GM12878 (cell line): ENCODE data around the gene ARMC9. TPM values are rescaled to one million over a fixed set of nuclear protein-coding genes. Genes with fewer than 3 reads are reported as not detected.

ENCODE experiments used
- ATAC-seq: fragments of 200-7000 bp; cut with Tn5 transposase; 3 replicates; pipeline ENCODE4 v1.9.1; 2020; ENCODE audit warnings: mild to moderate bottlenecking, moderate library complexity
- BruUV-seq: library from RNA; stranded (reverse); fragments of 400-500 nt; replicated peaks from 2 replicates; lab custom pipeline; 2021; lab: Mats Ljungman, UMichigan
- CTCF ChIA-PET: fragments of 300-600 bp; sonication (Branson Sonifier 250); formaldehyde crosslinking; extraction: SDS; loops from one replicate; lab custom pipeline; 2021; ENCODE audit warnings: inconsistent platforms; lab: Yijun Ruan, JAX
- POLR2A ChIA-PET: fragments of 350-600 bp; formaldehyde crosslinking; extraction: SDS; loops from one replicate; lab custom pipeline; 2021; ENCODE audit warnings: inconsistent platforms; lab: Charles Lee
- RAD21 ChIA-PET: fragments of 300-600 bp; sonication (Branson Sonifier 250); formaldehyde crosslinking; loops from one replicate; lab custom pipeline; 2023; ENCODE audit warnings: antibody characterized with exemption; ENCODE audit not compliant: unreplicated experiment; lab: Charles Lee
- SMC1A ChIA-PET: fragments of 300-600 bp; sonication (Branson Sonifier 250); formaldehyde crosslinking; loops from one replicate; lab custom pipeline; 2023; ENCODE audit not compliant: unreplicated experiment, uncharacterized antibody; lab: Charles Lee
- DNase-seq: peaks from one replicate; pipeline ENCODE4 v3.0.0-alpha.2; 2011; ENCODE audit warnings: low read depth, low spot score
- FAIRE-seq: peaks from 3 replicates; lab custom pipeline; 2011; peaks lifted over from hg19 to GRCh38; lab: Jason Lieb, UNC
- H2AFZ ChIP-seq: 2 replicates; pipeline ENCODE4 v1.6.0; 2011; ENCODE audit warnings: low read depth, low read length, control low read depth; ENCODE audit not compliant: control insufficient read depth
- H3K27ac ChIP-seq: 2 replicates; pipeline ENCODE4 v1.5.1; 2011; ENCODE audit warnings: control low read depth; ENCODE audit not compliant: control insufficient read depth, insufficient read depth
- H3K27me3 ChIP-seq, 2 experiments: replicated peaks in 1 of 2; 2 replicates each; pipeline versions ENCODE4 v1.6.0 to v1.6.1; 2011; ENCODE audit warnings: low read length in 1 of 2; ENCODE audit not compliant: control insufficient read depth in 2 of 2, insufficient read depth in 2 of 2
- H3K36me3 ChIP-seq, 2 experiments: 2 replicates each; pipeline ENCODE4 v1.5.1; 2011; ENCODE audit warnings: low read length in 1 of 2; ENCODE audit not compliant: control insufficient read depth in 2 of 2, insufficient read depth in 2 of 2
- H3K4me1 ChIP-seq: 2 replicates; pipeline ENCODE4 v1.6.1; 2011; ENCODE audit warnings: mild to moderate bottlenecking, low read length, moderate library complexity, mixed read lengths; ENCODE audit not compliant: control insufficient read depth, insufficient read depth
- H3K4me2 ChIP-seq: 2 replicates; pipeline ENCODE4 v1.6.0; 2011; ENCODE audit warnings: control low read depth; ENCODE audit not compliant: control insufficient read depth, insufficient read depth
- H3K4me3 ChIP-seq: fragments of 200-600 bp; sonication (generic); 2 replicates; pipeline ENCODE4 v1.5.1; 2016
- H3K79me2 ChIP-seq: 2 replicates; pipeline ENCODE4 v1.6.0; 2011; ENCODE audit warnings: low read length; ENCODE audit not compliant: control insufficient read depth, insufficient read depth
- H3K9ac ChIP-seq: 2 replicates; pipeline ENCODE4 v1.8.0; 2011; ENCODE audit warnings: low read length, control low read depth, mixed read lengths; ENCODE audit not compliant: control insufficient read depth, insufficient read depth
- H3K9me3 ChIP-seq: replicated peaks from 3 replicates; pipeline ENCODE4 v1.5.1; 2011; ENCODE audit warnings: mild to moderate bottlenecking, low read length; ENCODE audit not compliant: control insufficient read depth, insufficient read depth
- H4K20me1 ChIP-seq: 2 replicates; pipeline ENCODE4 v1.6.0; 2011; ENCODE audit not compliant: control insufficient read depth, insufficient read depth
- E2F8 ChIP-seq: fragments of 450-650 bp; IDR thresholded peaks from 2 replicates; pipeline ENCODE4 v1.6.1; 2018; ENCODE audit warnings: mild to moderate bottlenecking, low read depth, moderate library complexity; ENCODE audit not compliant: partially characterized antibody
- EZH2 ChIP-seq: IDR thresholded peaks from 2 replicates; pipeline ENCODE4 v1.6.1; 2012; ENCODE audit warnings: low read depth, mild to moderate bottlenecking, control low read depth, inconsistent platforms, low read length, borderline replicate concordance; ENCODE audit not compliant: control insufficient read depth
- HDAC2 ChIP-seq: fragments of 200-600 bp; sonication (generic); IDR thresholded peaks from 2 replicates; pipeline ENCODE4 v1.6.1; 2017
- KLF5 ChIP-seq: fragments of 450-650 bp; IDR thresholded peaks from 2 replicates; pipeline ENCODE4 v1.6.1; 2014; ENCODE audit warnings: mild to moderate bottlenecking; ENCODE audit not compliant: partially characterized antibody
- MEF2B ChIP-seq: fragments of 450-650 bp; IDR thresholded peaks from 2 replicates; pipeline ENCODE4 v1.6.1; 2018; ENCODE audit warnings: mild to moderate bottlenecking, moderate library complexity; ENCODE audit not compliant: partially characterized antibody, poor library complexity, severe bottlenecking
- MXI1 ChIP-seq: fragments of 150-350 bp; IDR thresholded peaks from 2 replicates; pipeline ENCODE4 v1.6.1; 2011; ENCODE audit warnings: low read depth, mild to moderate bottlenecking, inconsistent platforms, low read length, improper control_type of control experiment
- WGBS: methylation state at CpG from one replicate; pipeline ENCODE4 v1.1.6; 2016; ENCODE audit warnings: low lambda C conversion rate; ENCODE audit not compliant: insufficient replicate concordance, insufficient coverage; ENCODE audit errors: missing lambda C conversion rate; 5-methylcytosine and 5-hydroxymethylcytosine counted together
- in situ Hi-C: fragments of 300-500 bp; cut with MboI; formaldehyde crosslinking; loops from 9 replicates; pipeline ENCODE4 v1.14.3; 2018; ENCODE audit warnings: mixed read lengths
- intact Hi-C: fragments of 100-400 bp; cut with micrococcal nuclease; formaldehyde crosslinking; loops from one replicate; pipeline ENCODE4 v1.14.2; 2022; ENCODE audit not compliant: unreplicated experiment
- polyA plus RNA-seq, 11 experiments: library from polyadenylated mRNA; depleted of rRNA in 4 of 11; unstranded in 6 of 11; stranded (reverse) in 5 of 11; fragments of >200 nt; fragmentation: Nextera tagmentation in 4 of 11; fragmentation: Illumina TruSeq in 1 of 11; extraction: Ambion mirVana in 4 of 11; extraction: Trizol in 1 of 11; gene quantifications; 1 replicate in 1 of 11; 2 replicates in 10 of 11; pipeline versions ENCODE4 v1.2.1 to v1.2.3, GENCODE V29; 2011 to 2016; ENCODE audit warnings: inconsistent platforms in 2 of 11, missing spikeins in 2 of 11, low read depth in 1 of 11
- total RNA-seq, 4 experiments: library from RNA; depleted of rRNA in 3 of 4; stranded (reverse); fragments of >200 nt in 3 of 4; fragmentation: Illumina TruSeq in 1 of 4; extraction: Trizol in 1 of 4; gene quantifications; 2 replicates each; pipeline versions ENCODE4 v1.2.1 to v1.2.3, GENCODE V29; 2013 to 2021

Gene ARMC9
- total and polyA plus RNA-seq, 10 of the 15 experiments (the other 5 are each of a cell fraction or from before 2014, with no cell fraction given), result 3.8 to 21.8 (median 10.4) TPM

GRCh38 chr2:231294571-231295362, 96.3 kb downstream of the ARMC9 start:
- no peak overlapping the region for H3K9ac ChIP-seq
- H2AFZ ChIP-seq, result peak overlapping the region; percentile 19; the same call in 1 of the 2 replicates
- no peaks in the 10 kb centered on the region for H3K27me3 ChIP-seq
- in situ Hi-C loops (no loop called here), intact Hi-C loops (loop anchor here (5.0 kb wide), 1 partner anchor 192 kb away; no protein-coding TSS in a partner anchor)
- TF ChIP-seq MEF2B, result peak; percentile 66
- no peak for TF ChIP-seq EZH2
- no peak overlapping the region for H3K27ac ChIP-seq
- no peaks in the 10 kb centered on the region for H3K9me3 ChIP-seq
- no peak overlapping the region for H3K4me2 ChIP-seq
- no peaks in the 10 kb centered on the region for H4K20me1 ChIP-seq
- no peaks in the 10 kb centered on the region for H3K79me2 ChIP-seq
- RAD21 ChIA-PET, result interaction anchor here (1.0 kb wide), 1 partner anchor 106 kb away, joined by 4 read pairs; no protein-coding TSS in a partner anchor
- no peak overlapping the region for H3K4me3 ChIP-seq
- SMC1A ChIA-PET, result interaction anchor here (0.6 to 6.9 kb wide), 5 partner anchors 11 to 191 kb away, joined by 3 to 43 read pairs (median 3); partner anchors contain the start of gene B3GNT7
- no TSS peak for BruUV-seq
- CTCF ChIA-PET, result interaction anchor here (0.7 to 7.5 kb wide), 6 partner anchors 68 to 190 kb away, joined by 3 to 72 read pairs (median 4); no protein-coding TSS in a partner anchor
- WGBS, result 45% methylated on average over 10 of the region's 10 CpGs
- no peak for FAIRE-seq
- peaks cover 23% of the 10 kb centered on the region for H3K4me1 ChIP-seq
- POLR2A ChIA-PET, result no interaction called here
- no peaks in the 10 kb centered on the region; a peak in 1 of 4 replicates for H3K36me3 ChIP-seq
- ATAC-seq, result no peak
- no peak for DNase-seq

GRCh38 chr2:231295363-231295655, 96.9 kb downstream of the ARMC9 start:
- WGBS, result 70% methylated on average over 8 of the region's 8 CpGs
- no peak overlapping the region for H3K9ac ChIP-seq

More at GRCh38 chr2:231295363-231295655, 96.9 kb downstream of the ARMC9 start:
- no peaks in the 10 kb centered on the region; a peak in 1 of 4 replicates for H3K36me3 ChIP-seq
- DNase-seq (no peak), ATAC-seq (no peak), FAIRE-seq (no peak)
- no peaks in the 10 kb centered on the region for H3K27me3 ChIP-seq
- POLR2A ChIA-PET, result no interaction called here
- H4K20me1 ChIP-seq, result no peaks in the 10 kb centered on the region
- peak overlapping the region; percentile 19; the same call in 1 of the 2 replicates for H2AFZ ChIP-seq
- BruUV-seq, result no TSS peak
- intact Hi-C loops (loop anchor here (5.0 kb wide), 1 partner anchor 193 kb away; no protein-coding TSS in a partner anchor), in situ Hi-C loops (no loop called here)
- TF ChIP-seq MXI1 (no peak), HDAC2 (no peak), E2F8 (no peak), KLF5 (no peak)
- no peaks in the 10 kb centered on the region for H3K9me3 ChIP-seq
- H3K4me3 ChIP-seq, result no peak overlapping the region
- RAD21 ChIA-PET, result interaction anchor here (1.0 kb wide), 1 partner anchor 105 kb away, joined by 4 read pairs; no protein-coding TSS in a partner anchor
- SMC1A ChIA-PET, result interaction anchor here (0.8 to 6.9 kb wide), 5 partner anchors 11 to 191 kb away, joined by 3 to 43 read pairs (median 4); partner anchors contain the start of gene B3GNT7
- peaks cover 29% of the 10 kb centered on the region for H3K4me1 ChIP-seq
- no peaks in the 10 kb centered on the region for H3K79me2 ChIP-seq
- H3K4me2 ChIP-seq, result no peak overlapping the region
- CTCF ChIA-PET, result interaction anchor here (1.4 to 7.5 kb wide), 2 partner anchors 68 to 99 kb away, joined by 3 to 72 read pairs; no protein-coding TSS in a partner anchor
- no peak overlapping the region for H3K27ac ChIP-seq
